SK-N-SH treated with all-trans-retinoic acid at 6 μM for 48 hours (cell line): ENCODE results near the gene APLF.

ENCODE experiments used
- ESRRG ChIP-seq: fragments of 250-450 bp; sonication (Bioruptor Pico); IDR thresholded peaks from 2 replicates; pipeline ENCODE4 v1.6.1; 2021; ENCODE audit warnings: mild to moderate bottlenecking
- OSR1 ChIP-seq: fragments of 250-450 bp; sonication (Bioruptor Pico); IDR thresholded peaks from 2 replicates; pipeline ENCODE4 v1.8.0; 2022; ENCODE audit warnings: moderate library complexity, mild to moderate bottlenecking, inconsistent platforms
- PPARA ChIP-seq: fragments of 250-450 bp; sonication (Bioruptor Pico); IDR thresholded peaks from 2 replicates; pipeline ENCODE4 v1.5.0; 2020; ENCODE audit warnings: mild to moderate bottlenecking, borderline replicate concordance
- RARB ChIP-seq: fragments of 250-450 bp; sonication (Bioruptor Pico); IDR thresholded peaks from 2 replicates; pipeline ENCODE4 v1.8.0; 2021; ENCODE audit warnings: mild to moderate bottlenecking, moderate library complexity
- SNAI2 ChIP-seq: fragments of 250-450 bp; sonication (Bioruptor Pico); IDR thresholded peaks from 2 replicates; pipeline ENCODE4 v1.5.0; 2020; ENCODE audit warnings: mild to moderate bottlenecking, moderate library complexity
- TOX ChIP-seq: fragments of 250-450 bp; sonication (Bioruptor Pico); IDR thresholded peaks from 2 replicates; pipeline ENCODE4 v1.8.0; 2021; ENCODE audit warnings: mild to moderate bottlenecking, moderate library complexity, borderline replicate concordance
- ZC3H10 ChIP-seq: fragments of 250-450 bp; sonication (Bioruptor Pico); IDR thresholded peaks from 2 replicates; pipeline ENCODE4 v1.5.1; 2021; ENCODE audit warnings: mild to moderate bottlenecking, moderate library complexity
- ZFP3 ChIP-seq: fragments of 250-450 bp; sonication (Bioruptor Pico); IDR thresholded peaks from 2 replicates; pipeline ENCODE4 v1.5.0; 2020; ENCODE audit warnings: mild to moderate bottlenecking, moderate library complexity
- ZNF565 ChIP-seq: fragments of 450-650 bp; formaldehyde crosslinking; conservative IDR thresholded peaks from 2 replicates; pipeline ENCODE4 v1.5.0; 2020; ENCODE audit warnings: low read depth, mild to moderate bottlenecking, moderate library complexity
- ZNF70 ChIP-seq: fragments of 450-650 bp; formaldehyde crosslinking; IDR thresholded peaks from 2 replicates; pipeline ENCODE4 v1.5.0; 2020; ENCODE audit warnings: mild to moderate bottlenecking, moderate library complexity
- TF ChIP-seq, protein P1 (sequence below): fragments of 250-450 bp; sonication (Bioruptor Pico); IDR thresholded peaks from 2 replicates; pipeline ENCODE4 v1.8.0; 2021; ENCODE audit warnings: low read depth, mild to moderate bottlenecking, moderate library complexity, borderline replicate concordance
- TF ChIP-seq, protein P2 (sequence below): fragments of 250-450 bp; sonication (Bioruptor Pico); IDR thresholded peaks from 2 replicates; pipeline ENCODE4 v1.5.1; 2021; ENCODE audit warnings: mild to moderate bottlenecking, moderate library complexity
- TF ChIP-seq, protein P3 (sequence below): fragments of 250-450 bp; sonication (Bioruptor Pico); IDR thresholded peaks from 2 replicates; pipeline ENCODE4 v1.8.0; 2020; ENCODE audit warnings: mild to moderate bottlenecking, moderate library complexity, borderline replicate concordance

DNA sequence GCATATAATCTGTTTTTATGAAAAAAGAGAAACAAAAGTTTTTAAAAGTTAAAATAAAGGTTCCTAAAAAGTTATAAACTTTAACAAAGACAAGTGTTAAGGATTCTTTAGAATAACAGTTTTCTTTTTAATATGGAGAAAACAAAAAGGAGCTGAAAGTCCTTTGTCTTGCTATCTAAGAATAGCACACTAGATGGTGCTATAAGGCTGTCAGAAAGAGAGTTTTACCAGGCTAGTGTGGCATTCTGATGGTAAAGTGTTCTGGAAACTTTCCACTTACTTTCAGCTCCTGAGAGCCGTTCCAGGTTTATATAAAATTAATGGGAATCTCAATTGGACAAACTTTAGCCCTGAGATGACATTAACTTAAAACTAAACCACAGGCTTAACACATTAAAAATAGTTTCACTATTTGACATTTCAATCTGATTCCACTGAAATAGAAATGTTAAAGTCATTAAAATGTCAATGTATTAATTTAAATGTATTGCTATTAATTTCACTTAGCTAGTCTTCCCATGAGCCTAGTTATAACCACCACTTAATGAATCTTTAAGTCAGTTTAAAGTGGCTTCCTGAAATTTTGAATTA is 4.0 kb upstream of the APLF start:
- TF ChIP-seq TOX (no peak), ZFP3 (CRISPR knock-in tag) (no peak), ZNF70 (no peak), RARB (CRISPR knock-in tag) (no peak), PPARA (no peak), ESRRG (no peak), ZC3H10 (CRISPR knock-in tag) (no peak), ZNF565 (no peak), OSR1 (CRISPR knock-in tag) (no peak), SNAI2 (CRISPR knock-in tag) (no peak)
- TF ChIP-seq, protein P1, sequence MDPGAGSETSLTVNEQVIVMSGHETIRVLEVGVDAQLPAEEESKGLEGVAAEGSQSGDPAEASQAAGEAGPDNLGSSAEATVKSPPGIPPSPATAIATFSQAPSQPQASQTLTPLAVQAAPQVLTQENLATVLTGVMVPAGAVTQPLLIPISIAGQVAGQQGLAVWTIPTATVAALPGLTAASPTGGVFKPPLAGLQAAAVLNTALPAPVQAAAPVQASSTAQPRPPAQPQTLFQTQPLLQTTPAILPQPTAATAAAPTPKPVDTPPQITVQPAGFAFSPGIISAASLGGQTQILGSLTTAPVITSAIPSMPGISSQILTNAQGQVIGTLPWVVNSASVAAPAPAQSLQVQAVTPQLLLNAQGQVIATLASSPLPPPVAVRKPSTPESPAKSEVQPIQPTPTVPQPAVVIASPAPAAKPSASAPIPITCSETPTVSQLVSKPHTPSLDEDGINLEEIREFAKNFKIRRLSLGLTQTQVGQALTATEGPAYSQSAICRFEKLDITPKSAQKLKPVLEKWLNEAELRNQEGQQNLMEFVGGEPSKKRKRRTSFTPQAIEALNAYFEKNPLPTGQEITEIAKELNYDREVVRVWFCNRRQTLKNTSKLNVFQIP (CRISPR knock-in tag): no peak
- TF ChIP-seq, protein P2, sequence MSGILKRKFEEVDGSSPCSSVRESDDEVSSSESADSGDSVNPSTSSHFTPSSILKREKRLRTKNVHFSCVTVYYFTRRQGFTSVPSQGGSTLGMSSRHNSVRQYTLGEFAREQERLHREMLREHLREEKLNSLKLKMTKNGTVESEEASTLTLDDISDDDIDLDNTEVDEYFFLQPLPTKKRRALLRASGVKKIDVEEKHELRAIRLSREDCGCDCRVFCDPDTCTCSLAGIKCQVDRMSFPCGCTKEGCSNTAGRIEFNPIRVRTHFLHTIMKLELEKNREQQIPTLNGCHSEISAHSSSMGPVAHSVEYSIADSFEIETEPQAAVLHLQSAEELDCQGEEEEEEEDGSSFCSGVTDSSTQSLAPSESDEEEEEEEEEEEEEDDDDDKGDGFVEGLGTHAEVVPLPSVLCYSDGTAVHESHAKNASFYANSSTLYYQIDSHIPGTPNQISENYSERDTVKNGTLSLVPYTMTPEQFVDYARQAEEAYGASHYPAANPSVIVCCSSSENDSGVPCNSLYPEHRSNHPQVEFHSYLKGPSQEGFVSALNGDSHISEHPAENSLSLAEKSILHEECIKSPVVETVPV (CRISPR knock-in tag): no peak
- TF ChIP-seq, protein P3, sequence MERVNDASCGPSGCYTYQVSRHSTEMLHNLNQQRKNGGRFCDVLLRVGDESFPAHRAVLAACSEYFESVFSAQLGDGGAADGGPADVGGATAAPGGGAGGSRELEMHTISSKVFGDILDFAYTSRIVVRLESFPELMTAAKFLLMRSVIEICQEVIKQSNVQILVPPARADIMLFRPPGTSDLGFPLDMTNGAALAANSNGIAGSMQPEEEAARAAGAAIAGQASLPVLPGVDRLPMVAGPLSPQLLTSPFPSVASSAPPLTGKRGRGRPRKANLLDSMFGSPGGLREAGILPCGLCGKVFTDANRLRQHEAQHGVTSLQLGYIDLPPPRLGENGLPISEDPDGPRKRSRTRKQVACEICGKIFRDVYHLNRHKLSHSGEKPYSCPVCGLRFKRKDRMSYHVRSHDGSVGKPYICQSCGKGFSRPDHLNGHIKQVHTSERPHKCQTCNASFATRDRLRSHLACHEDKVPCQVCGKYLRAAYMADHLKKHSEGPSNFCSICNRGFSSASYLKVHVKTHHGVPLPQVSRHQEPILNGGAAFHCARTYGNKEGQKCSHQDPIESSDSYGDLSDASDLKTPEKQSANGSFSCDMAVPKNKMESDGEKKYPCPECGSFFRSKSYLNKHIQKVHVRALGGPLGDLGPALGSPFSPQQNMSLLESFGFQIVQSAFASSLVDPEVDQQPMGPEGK (CRISPR knock-in tag): no peak
